GM19397 (cell line): ENCODE data around the gene CELF5.

Experiments
- ATAC-seq: cut with Tn5 transposase; IDR thresholded peaks from one replicate; pipeline ENCODE4 v1.9.1; 2021; ENCODE audit warnings: mild to moderate bottlenecking, moderate library complexity; ENCODE audit not compliant: unreplicated experiment

Gene CELF5

GRCh38 chr19:3224346-3225168, at the start of gene CELF5:
TSS of gene CELF5 (plus strand) at chr19:3224661. CDS start at chr19:3224740, 79 bp downstream.
- no peak for ATAC-seq

- no peak for ATAC-seq
These were observed 48.4 kb upstream of the CELF5 start for GRCh38 chr19:3175781-3176714.

GRCh38 chr19:3176715-3177501, 47.6 kb upstream of the CELF5 start:
- no peak for ATAC-seq

- peak; percentile 37 for ATAC-seq
These were observed 46.0 kb upstream of the CELF5 start, which contains the start of gene S1PR4 for GRCh38 chr19:3178377-3178972. TSS of gene S1PR4 (plus strand) at chr19:3178769. CDS start at chr19:3178793, 24 bp downstream.

GRCh38 chr19:3178973-3179738, 45.3 kb upstream of the CELF5 start:
- peak; percentile 18 for ATAC-seq

- ATAC-seq = no peak
These were observed 44.6 kb upstream of the CELF5 start for GRCh38 chr19:3179739-3180293.

GRCh38 chr19:3183721-3184641, 40.5 kb upstream of the CELF5 start:
- no peak for ATAC-seq

GRCh38 chr19:3184847-3185460, 39.5 kb upstream of the CELF5 start:
- peak; percentile 15 for ATAC-seq

GRCh38 chr19:3185461-3186159, 38.9 kb upstream of the CELF5 start, which contains the start of gene NCLN:
TSS of gene NCLN (plus strand) at chr19:3185930. CDS start at chr19:3186031, 101 bp downstream.
- ATAC-seq = peak; percentile 73

- peak; percentile 4 for ATAC-seq
These were observed 38.2 kb upstream of the CELF5 start for GRCh38 chr19:3186160-3186688.

GRCh38 chr19:3186891-3187661, 37.4 kb upstream of the CELF5 start:
- ATAC-seq = no peak

GRCh38 chr19:3187662-3188511, 36.6 kb upstream of the CELF5 start:
- ATAC-seq = no peak

GRCh38 chr19:3188627-3189596, 35.5 kb upstream of the CELF5 start:
- no peak for ATAC-seq
